HepG2 (cell line): ENCODE measurements around the gene HIVEP2. TPM values are rescaled to one million over a fixed set of nuclear protein-coding genes. Genes with fewer than 3 reads are reported as not detected.

ENCODE experiments used
- CBX1 ChIP-seq: IDR thresholded peaks from one replicate; pipeline ENCODE4 v1.6.1; 2016; ENCODE audit warnings: antibody characterized with exemption, low read depth
- CREM ChIP-seq, 2 experiments: sonication (generic) in 1 of 2; formaldehyde crosslinking in 1 of 2; IDR thresholded peaks; 2 replicates each; pipeline versions ENCODE4 v1.4.0 to v1.6.1; 2016 to 2020; ENCODE audit warnings: antibody characterized with exemption in 1 of 2, mild to moderate bottlenecking in 1 of 2, missing genetic modification reagents in 1 of 2
- FOXK2 ChIP-seq: fragments of 450-650 bp; IDR thresholded peaks from 2 replicates; pipeline ENCODE4 v1.6.1; 2016
- HMG20B ChIP-seq: conservative IDR thresholded peaks from 2 replicates; pipeline ENCODE4 v1.6.1; 2016; ENCODE audit warnings: missing genetic modification reagents, missing compliant biosample characterization
- HMGXB4 ChIP-seq, 2 experiments: sonication (generic) in 1 of 2; formaldehyde crosslinking in 1 of 2; IDR thresholded peaks; 2 replicates each; pipeline versions ENCODE4 v1.4.0 to v1.6.1; 2018 to 2020; ENCODE audit warnings: missing genetic modification reagents in 2 of 2, borderline replicate concordance in 1 of 2, low read depth in 1 of 2, mild to moderate bottlenecking in 1 of 2, missing biosample characterization in 1 of 2
- NFYC ChIP-seq: IDR thresholded peaks from 2 replicates; pipeline ENCODE4 v1.6.1; 2016; ENCODE audit warnings: missing genetic modification reagents, missing compliant biosample characterization
- PHF8 ChIP-seq: sonication (generic); formaldehyde crosslinking; IDR thresholded peaks from 2 replicates; pipeline ENCODE4 v1.5.0; 2020; ENCODE audit warnings: missing genetic modification reagents
- PRDM10 ChIP-seq: sonication (generic); formaldehyde crosslinking; IDR thresholded peaks from 2 replicates; pipeline ENCODE4 v1.4.0; 2020; ENCODE audit warnings: low read depth, missing genetic modification reagents
- RAD21 ChIP-seq: fragments of 450-650 bp; formaldehyde crosslinking; IDR thresholded peaks from 2 replicates; pipeline ENCODE4 v1.5.0; 2020; ENCODE audit warnings: mild to moderate bottlenecking
- SETDB1 ChIP-seq: sonication (generic); formaldehyde crosslinking; IDR thresholded peaks from 2 replicates; pipeline ENCODE4 v1.5.1; 2020; ENCODE audit warnings: missing genetic modification reagents, mild to moderate bottlenecking, borderline replicate concordance
- SNAI1 ChIP-seq: sonication (generic); formaldehyde crosslinking; IDR thresholded peaks from 2 replicates; pipeline ENCODE4 v1.5.0; 2020; ENCODE audit warnings: mild to moderate bottlenecking, missing genetic modification reagents, borderline replicate concordance
- TFDP2 ChIP-seq: sonication (generic); formaldehyde crosslinking; IDR thresholded peaks from 2 replicates; pipeline ENCODE4 v1.4.0; 2020; ENCODE audit warnings: missing genetic modification reagents
- U2AF2 ChIP-seq: fragments of 200-400 bp; formaldehyde crosslinking; IDR thresholded peaks from 2 replicates; pipeline ENCODE4 v1.6.1; 2017; ENCODE audit warnings: low read depth, mild to moderate bottlenecking, low read length
- ZBTB3 ChIP-seq: sonication (generic); formaldehyde crosslinking; IDR thresholded peaks from 2 replicates; pipeline ENCODE4 v1.4.0; 2020; ENCODE audit warnings: low read depth, mild to moderate bottlenecking, moderate library complexity, missing genetic modification reagents, borderline replicate concordance
- ZNF12 ChIP-seq: sonication (generic); formaldehyde crosslinking; IDR thresholded peaks from 2 replicates; pipeline ENCODE4 v1.5.0; 2020; ENCODE audit warnings: missing genetic modification reagents
- ZNF777 ChIP-seq: sonication (generic); formaldehyde crosslinking; IDR thresholded peaks from 2 replicates; pipeline ENCODE4 v1.4.0; 2020; ENCODE audit warnings: missing genetic modification reagents
- ZNF792 ChIP-seq: IDR thresholded peaks from 2 replicates; pipeline ENCODE4 v1.6.1; 2016
- polyA plus RNA-seq, 8 experiments: library from polyadenylated mRNA; depleted of rRNA in 3 of 8; stranded (reverse) in 7 of 8; unstranded in 1 of 8; fragments of >200 nt; fragmentation: Illumina TruSeq in 4 of 8; extraction: Trizol in 4 of 8; gene quantifications; 2 replicates each; pipeline versions ENCODE4 v1.2.1 to v1.2.3, GENCODE V29; 2011 to 2016; ENCODE audit warnings: low read depth in 4 of 8, missing spikeins in 1 of 8, mixed read lengths in 1 of 8; ENCODE audit not compliant: insufficient read depth in 1 of 8
- total RNA-seq, 5 experiments: library from RNA; depleted of rRNA; stranded (reverse); fragments of >200 nt; fragmentation: Illumina TruSeq; extraction: Trizol; gene quantifications; 2 replicates each; pipeline ENCODE4 v1.2.3, GENCODE V29; 2016; ENCODE audit warnings: low read depth in 1 of 5
- TF ChIP-seq, protein P1 (sequence below): sonication (generic); formaldehyde crosslinking; IDR thresholded peaks from 2 replicates; pipeline ENCODE4 v1.9.0; 2021; ENCODE audit warnings: mild to moderate bottlenecking, missing genetic modification reagents

HIVEP2 gene
- total and polyA plus RNA-seq, 2 of the 13 experiments (the other 11 are each of a cell fraction or from before 2014, with no cell fraction given) = 3.4 to 12.9 TPM

DNA sequence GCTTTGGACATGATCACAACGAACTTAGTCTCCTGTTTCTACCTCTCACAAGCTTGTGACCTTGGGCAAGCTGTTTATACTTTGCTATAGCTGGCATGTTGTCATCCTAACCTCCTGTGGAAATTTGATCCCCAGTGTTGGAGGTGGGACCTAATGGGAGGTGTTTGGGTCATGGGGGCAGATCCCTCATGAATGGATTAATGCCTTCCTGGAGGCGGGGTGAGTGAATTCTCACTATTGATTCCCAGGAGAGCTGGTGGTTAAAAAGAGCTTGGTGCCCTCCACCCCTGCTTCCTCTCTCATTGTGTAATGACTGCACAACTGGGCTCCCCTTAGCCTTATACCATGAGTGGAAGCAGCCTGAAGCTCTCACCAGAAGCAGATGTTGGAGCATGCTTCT is 228.9 kb downstream of the HIVEP2 start (continued):
- TF ChIP-seq TFDP2 (no peak), CBX1 (no peak), SETDB1 (CRISPR knock-in tag) (no peak), ZNF777 (CRISPR knock-in tag) (no peak), HMG20B (CRISPR knock-in tag) (no peak), FOXK2 (peak; percentile 78), ZNF792 (CRISPR knock-in tag) (peak; percentile 52; the same call in 1 of the 2 replicates), PRDM10 (CRISPR knock-in tag) (peak; percentile 46; the same call in 1 of the 2 replicates), CREM (IDR thresholded peaks at IDR 0.05) (0 out of 2 replicates have a peak, but pooled peaks have one; percentile 38), CREM (CRISPR knock-in tag; IDR thresholded peaks at IDR 0.05) (no peak), ZNF12 (CRISPR knock-in tag) (no peak), PHF8 (CRISPR knock-in tag) (no peak), RAD21 (no peak), NFYC (no peak), U2AF2 (no peak), SNAI1 (no peak), ZBTB3 (CRISPR knock-in tag) (no peak), HMGXB4 (CRISPR knock-in tag; IDR thresholded peaks at IDR 0.05; ENCODE audit: borderline replicate concordance in 1 of 2, low read depth in 1 of 2) (no peak)
- TF ChIP-seq, protein P1, sequence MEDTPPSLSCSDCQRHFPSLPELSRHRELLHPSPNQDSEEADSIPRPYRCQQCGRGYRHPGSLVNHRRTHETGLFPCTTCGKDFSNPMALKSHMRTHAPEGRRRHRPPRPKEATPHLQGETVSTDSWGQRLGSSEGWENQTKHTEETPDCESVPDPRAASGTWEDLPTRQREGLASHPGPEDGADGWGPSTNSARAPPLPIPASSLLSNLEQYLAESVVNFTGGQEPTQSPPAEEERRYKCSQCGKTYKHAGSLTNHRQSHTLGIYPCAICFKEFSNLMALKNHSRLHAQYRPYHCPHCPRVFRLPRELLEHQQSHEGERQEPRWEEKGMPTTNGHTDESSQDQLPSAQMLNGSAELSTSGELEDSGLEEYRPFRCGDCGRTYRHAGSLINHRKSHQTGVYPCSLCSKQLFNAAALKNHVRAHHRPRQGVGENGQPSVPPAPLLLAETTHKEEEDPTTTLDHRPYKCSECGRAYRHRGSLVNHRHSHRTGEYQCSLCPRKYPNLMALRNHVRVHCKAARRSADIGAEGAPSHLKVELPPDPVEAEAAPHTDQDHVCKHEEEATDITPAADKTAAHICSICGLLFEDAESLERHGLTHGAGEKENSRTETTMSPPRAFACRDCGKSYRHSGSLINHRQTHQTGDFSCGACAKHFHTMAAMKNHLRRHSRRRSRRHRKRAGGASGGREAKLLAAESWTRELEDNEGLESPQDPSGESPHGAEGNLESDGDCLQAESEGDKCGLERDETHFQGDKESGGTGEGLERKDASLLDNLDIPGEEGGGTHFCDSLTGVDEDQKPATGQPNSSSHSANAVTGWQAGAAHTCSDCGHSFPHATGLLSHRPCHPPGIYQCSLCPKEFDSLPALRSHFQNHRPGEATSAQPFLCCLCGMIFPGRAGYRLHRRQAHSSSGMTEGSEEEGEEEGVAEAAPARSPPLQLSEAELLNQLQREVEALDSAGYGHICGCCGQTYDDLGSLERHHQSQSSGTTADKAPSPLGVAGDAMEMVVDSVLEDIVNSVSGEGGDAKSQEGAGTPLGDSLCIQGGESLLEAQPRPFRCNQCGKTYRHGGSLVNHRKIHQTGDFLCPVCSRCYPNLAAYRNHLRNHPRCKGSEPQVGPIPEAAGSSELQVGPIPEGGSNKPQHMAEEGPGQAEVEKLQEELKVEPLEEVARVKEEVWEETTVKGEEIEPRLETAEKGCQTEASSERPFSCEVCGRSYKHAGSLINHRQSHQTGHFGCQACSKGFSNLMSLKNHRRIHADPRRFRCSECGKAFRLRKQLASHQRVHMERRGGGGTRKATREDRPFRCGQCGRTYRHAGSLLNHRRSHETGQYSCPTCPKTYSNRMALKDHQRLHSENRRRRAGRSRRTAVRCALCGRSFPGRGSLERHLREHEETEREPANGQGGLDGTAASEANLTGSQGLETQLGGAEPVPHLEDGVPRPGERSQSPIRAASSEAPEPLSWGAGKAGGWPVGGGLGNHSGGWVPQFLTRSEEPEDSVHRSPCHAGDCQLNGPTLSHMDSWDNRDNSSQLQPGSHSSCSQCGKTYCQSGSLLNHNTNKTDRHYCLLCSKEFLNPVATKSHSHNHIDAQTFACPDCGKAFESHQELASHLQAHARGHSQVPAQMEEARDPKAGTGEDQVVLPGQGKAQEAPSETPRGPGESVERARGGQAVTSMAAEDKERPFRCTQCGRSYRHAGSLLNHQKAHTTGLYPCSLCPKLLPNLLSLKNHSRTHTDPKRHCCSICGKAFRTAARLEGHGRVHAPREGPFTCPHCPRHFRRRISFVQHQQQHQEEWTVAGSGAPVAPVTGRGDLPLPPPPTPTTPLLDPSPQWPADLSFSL (CRISPR knock-in tag) = peak; percentile 21; the same call in 1 of the 2 replicates
